Measurements from ENCODE around the gene CLSTN2.

Gene CLSTN2

GRCh38 chr3:140246578-140246977 is 311.6 kb downstream of the CLSTN2 start:
- DNase-seq: no peak

- DNase-seq: no peak
Measured at GRCh38 chr3:140247775-140248174, 312.8 kb downstream of the CLSTN2 start.

- DNase-seq: no peak
Measured at GRCh38 chr3:140249188-140249587, 314.2 kb downstream of the CLSTN2 start.

GRCh38 chr3:140250010-140250855 is 315.2 kb downstream of the CLSTN2 start:
- no peak for DNase-seq

GRCh38 chr3:140250945-140251344 is 316.0 kb downstream of the CLSTN2 start:
- no peak for DNase-seq

- DNase-seq: no peak
Measured at GRCh38 chr3:140251678-140252077, 316.7 kb downstream of the CLSTN2 start.

GRCh38 chr3:140252812-140253656 is 318.0 kb downstream of the CLSTN2 start:
- no peak for DNase-seq

GRCh38 chr3:140258222-140258724 is 323.3 kb downstream of the CLSTN2 start:
- DNase-seq: no peak

- no peak for DNase-seq
Measured at GRCh38 chr3:140265302-140265701, 330.3 kb downstream of the CLSTN2 start.

GRCh38 chr3:140268103-140268502 is 333.1 kb downstream of the CLSTN2 start:
- DNase-seq: no peak

- DNase-seq: no peak
Measured at GRCh38 chr3:140268610-140269009, 333.6 kb downstream of the CLSTN2 start.

GRCh38 chr3:140270329-140270728 is 335.3 kb downstream of the CLSTN2 start:
- DNase-seq: no peak

- DNase-seq: no peak
Measured at GRCh38 chr3:140273542-140274195, 338.7 kb downstream of the CLSTN2 start.

- DNase-seq: no peak
Measured at GRCh38 chr3:140274429-140274828, 339.4 kb downstream of the CLSTN2 start.

GRCh38 chr3:140276703-140277102 is 341.7 kb downstream of the CLSTN2 start:
- no peak for DNase-seq

GRCh38 chr3:140277886-140278285 is 342.9 kb downstream of the CLSTN2 start:
- no peak for DNase-seq

- no peak for DNase-seq
Measured at GRCh38 chr3:140284372-140284771, 349.4 kb downstream of the CLSTN2 start.

GRCh38 chr3:140285380-140285779 is 350.4 kb downstream of the CLSTN2 start:
- no peak for DNase-seq

GRCh38 chr3:140288595-140288994 is 353.6 kb downstream of the CLSTN2 start:
- no peak for DNase-seq

GRCh38 chr3:140290105-140290504 is 355.1 kb downstream of the CLSTN2 start:
- no peak for DNase-seq

GRCh38 chr3:140292170-140292569 is 357.2 kb downstream of the CLSTN2 start:
- DNase-seq: no peak

- DNase-seq: no peak
Measured at GRCh38 chr3:140292684-140293083, 357.7 kb downstream of the CLSTN2 start.

GRCh38 chr3:140294058-140294457 is 359.1 kb downstream of the CLSTN2 start:
- DNase-seq: no peak
